GM21526 (cell line): ENCODE data around the gene CLSTN2.

ENCODE experiments used
- ATAC-seq: cut with Tn5 transposase; IDR thresholded peaks from one replicate; pipeline ENCODE4 v1.9.1; 2021; ENCODE audit warnings: moderate library complexity; ENCODE audit not compliant: unreplicated experiment, low FRiP score

The CLSTN2 gene

GRCh38 chr3:140308535-140308934 is 373.6 kb downstream of the CLSTN2 start:
- no peak for ATAC-seq

GRCh38 chr3:140311428-140311827 is 376.4 kb downstream of the CLSTN2 start:
- ATAC-seq = no peak

- no peak for ATAC-seq
Observed at GRCh38 chr3:140315955-140316354, 381.0 kb downstream of the CLSTN2 start.

- ATAC-seq = no peak
Observed at GRCh38 chr3:140316466-140316865, 381.5 kb downstream of the CLSTN2 start.

- ATAC-seq = no peak
Observed at GRCh38 chr3:140316868-140317400, 381.9 kb downstream of the CLSTN2 start.

GRCh38 chr3:140319739-140320138 is 384.8 kb downstream of the CLSTN2 start:
- ATAC-seq = no peak

- ATAC-seq = no peak
Observed at GRCh38 chr3:140323561-140323960, 388.6 kb downstream of the CLSTN2 start.

- ATAC-seq = no peak
Observed at GRCh38 chr3:140332131-140332530, 397.1 kb downstream of the CLSTN2 start.

- ATAC-seq = no peak
Observed at GRCh38 chr3:140334132-140334929, 399.3 kb downstream of the CLSTN2 start.

GRCh38 chr3:140336465-140336864 is 401.5 kb downstream of the CLSTN2 start:
- ATAC-seq = no peak

GRCh38 chr3:140338916-140339315 is 403.9 kb downstream of the CLSTN2 start:
- ATAC-seq = no peak

- ATAC-seq = no peak
Observed at GRCh38 chr3:140341203-140341602, 406.2 kb downstream of the CLSTN2 start.

- no peak for ATAC-seq
Observed at GRCh38 chr3:140341817-140342403, 406.9 kb downstream of the CLSTN2 start.

- no peak for ATAC-seq
Observed at GRCh38 chr3:140342668-140343067, 407.7 kb downstream of the CLSTN2 start.

GRCh38 chr3:140343211-140344081 is 408.5 kb downstream of the CLSTN2 start:
- no peak for ATAC-seq

GRCh38 chr3:140344082-140344454 is 409.1 kb downstream of the CLSTN2 start:
- no peak for ATAC-seq

GRCh38 chr3:140344601-140345205 is 409.7 kb downstream of the CLSTN2 start:
- no peak for ATAC-seq

GRCh38 chr3:140347151-140347550 is 412.2 kb downstream of the CLSTN2 start:
- ATAC-seq = no peak

- ATAC-seq = no peak
Observed at GRCh38 chr3:140349938-140350337, 415.0 kb downstream of the CLSTN2 start.

- no peak for ATAC-seq
Observed at GRCh38 chr3:140351466-140351865, 416.5 kb downstream of the CLSTN2 start.

- ATAC-seq = no peak
Observed at GRCh38 chr3:140355481-140355880, 420.5 kb downstream of the CLSTN2 start.
